Choroid plexus epithelial cell (primary cell): ENCODE data around the gene KCNJ10.

ENCODE experiments used
- DNase-seq: peaks from one replicate; pipeline ENCODE4 v3.0.0-alpha.2; 2010; ENCODE audit warnings: low read depth
- H3K4me3 ChIP-seq: 2 replicates; pipeline ENCODE4 v1.5.1; 2011; ENCODE audit warnings: low read depth, mild to moderate bottlenecking, control low read depth, low read length, moderate library complexity
- TF ChIP-seq, protein P1 (sequence below): conservative IDR thresholded peaks from 2 replicates; pipeline ENCODE4 v1.5.1; 2011; ENCODE audit warnings: low read depth, mild to moderate bottlenecking, control low read depth, inconsistent platforms, low read length, moderate library complexity

The KCNJ10 gene

DNA sequence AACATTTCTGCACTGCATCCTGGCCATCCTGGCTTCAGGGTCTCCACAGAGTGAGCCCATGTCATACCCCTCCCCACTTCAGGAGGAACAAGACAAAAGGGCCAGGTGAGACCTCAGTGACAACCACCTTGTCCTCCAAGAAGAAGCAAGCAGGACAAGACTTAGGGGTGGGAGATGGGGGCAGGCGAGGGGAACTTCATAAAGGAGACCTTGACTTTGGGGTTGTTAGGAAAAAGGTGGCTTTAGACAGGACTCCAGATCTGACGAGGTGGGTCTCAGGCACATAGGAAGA, 91.9 kb downstream of the KCNJ10 start:
- DNase-seq = no peak
- TF ChIP-seq, protein P1, sequence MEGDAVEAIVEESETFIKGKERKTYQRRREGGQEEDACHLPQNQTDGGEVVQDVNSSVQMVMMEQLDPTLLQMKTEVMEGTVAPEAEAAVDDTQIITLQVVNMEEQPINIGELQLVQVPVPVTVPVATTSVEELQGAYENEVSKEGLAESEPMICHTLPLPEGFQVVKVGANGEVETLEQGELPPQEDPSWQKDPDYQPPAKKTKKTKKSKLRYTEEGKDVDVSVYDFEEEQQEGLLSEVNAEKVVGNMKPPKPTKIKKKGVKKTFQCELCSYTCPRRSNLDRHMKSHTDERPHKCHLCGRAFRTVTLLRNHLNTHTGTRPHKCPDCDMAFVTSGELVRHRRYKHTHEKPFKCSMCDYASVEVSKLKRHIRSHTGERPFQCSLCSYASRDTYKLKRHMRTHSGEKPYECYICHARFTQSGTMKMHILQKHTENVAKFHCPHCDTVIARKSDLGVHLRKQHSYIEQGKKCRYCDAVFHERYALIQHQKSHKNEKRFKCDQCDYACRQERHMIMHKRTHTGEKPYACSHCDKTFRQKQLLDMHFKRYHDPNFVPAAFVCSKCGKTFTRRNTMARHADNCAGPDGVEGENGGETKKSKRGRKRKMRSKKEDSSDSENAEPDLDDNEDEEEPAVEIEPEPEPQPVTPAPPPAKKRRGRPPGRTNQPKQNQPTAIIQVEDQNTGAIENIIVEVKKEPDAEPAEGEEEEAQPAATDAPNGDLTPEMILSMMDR = no peak
- H3K4me3 ChIP-seq = no peak overlapping the region

DNA sequence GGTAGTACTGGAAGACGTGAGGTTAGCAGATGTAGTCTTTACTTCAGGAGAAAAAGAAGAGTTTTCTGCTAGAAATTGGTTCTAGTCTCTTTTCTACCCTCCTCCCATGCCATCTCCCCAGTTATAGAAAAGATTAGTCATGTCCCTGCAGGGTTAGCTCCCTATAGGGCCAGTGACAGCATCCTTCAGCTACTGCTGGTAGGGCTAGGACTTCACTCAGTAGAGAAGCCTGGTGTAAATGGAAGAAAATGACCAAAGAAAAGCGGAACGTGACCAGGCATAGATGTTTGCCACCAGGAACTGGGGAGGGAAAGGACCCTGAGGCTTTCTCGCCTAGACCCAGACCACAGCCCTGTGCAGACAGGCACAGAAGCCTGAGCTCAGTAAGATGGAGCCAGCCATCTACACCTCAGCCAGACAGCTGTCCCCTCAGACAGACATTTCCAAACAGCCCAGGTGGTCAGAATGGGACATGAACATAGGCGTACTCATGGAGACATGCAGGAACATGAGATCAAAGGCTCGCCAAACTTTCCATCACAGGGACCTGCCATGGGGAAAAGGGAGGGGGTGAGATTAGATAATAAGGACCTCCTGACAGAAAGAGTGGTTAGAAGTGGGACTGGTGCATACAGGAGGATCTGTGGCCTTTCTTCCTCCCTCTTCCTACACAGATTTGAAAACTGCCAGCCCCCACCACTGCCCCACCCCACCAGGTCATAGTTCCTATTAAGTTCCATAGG, 92.4 kb downstream of the KCNJ10 start:
- no peak for DNase-seq
- TF ChIP-seq, protein P1 = no peak
- H3K4me3 ChIP-seq = no peak overlapping the region

DNA sequence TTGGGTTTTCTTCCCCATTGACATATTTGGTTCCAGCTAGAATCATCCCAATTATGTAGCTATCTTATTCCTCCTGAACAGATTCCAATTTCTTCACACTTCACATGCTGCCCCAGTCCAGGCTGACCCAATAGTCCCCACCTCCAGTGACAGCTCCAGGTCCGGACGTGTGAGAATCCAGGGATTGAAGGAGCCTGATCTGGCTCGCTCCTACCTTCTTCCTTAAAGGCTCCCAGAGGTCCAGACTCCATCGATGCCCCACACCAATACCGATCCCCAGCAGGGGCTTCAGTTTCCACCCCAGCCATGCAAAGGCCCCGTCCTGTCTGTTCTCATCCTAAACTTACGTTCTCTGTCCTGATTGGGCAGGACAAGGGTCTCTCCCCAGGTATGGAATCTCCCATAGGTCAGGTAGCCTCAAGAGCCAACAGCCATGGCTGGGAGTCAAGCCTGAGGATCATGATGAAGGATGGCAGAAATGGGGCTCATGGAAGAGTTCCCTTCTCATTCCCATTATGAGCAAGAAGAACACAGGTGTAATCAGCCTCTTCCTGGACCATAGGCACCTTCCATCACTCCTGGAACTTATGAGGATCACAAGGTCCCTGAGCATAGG, 95.5 kb downstream of the KCNJ10 start:
- no peak for DNase-seq
- H3K4me3 ChIP-seq = no peak overlapping the region
- TF ChIP-seq, protein P1 = no peak

DNA sequence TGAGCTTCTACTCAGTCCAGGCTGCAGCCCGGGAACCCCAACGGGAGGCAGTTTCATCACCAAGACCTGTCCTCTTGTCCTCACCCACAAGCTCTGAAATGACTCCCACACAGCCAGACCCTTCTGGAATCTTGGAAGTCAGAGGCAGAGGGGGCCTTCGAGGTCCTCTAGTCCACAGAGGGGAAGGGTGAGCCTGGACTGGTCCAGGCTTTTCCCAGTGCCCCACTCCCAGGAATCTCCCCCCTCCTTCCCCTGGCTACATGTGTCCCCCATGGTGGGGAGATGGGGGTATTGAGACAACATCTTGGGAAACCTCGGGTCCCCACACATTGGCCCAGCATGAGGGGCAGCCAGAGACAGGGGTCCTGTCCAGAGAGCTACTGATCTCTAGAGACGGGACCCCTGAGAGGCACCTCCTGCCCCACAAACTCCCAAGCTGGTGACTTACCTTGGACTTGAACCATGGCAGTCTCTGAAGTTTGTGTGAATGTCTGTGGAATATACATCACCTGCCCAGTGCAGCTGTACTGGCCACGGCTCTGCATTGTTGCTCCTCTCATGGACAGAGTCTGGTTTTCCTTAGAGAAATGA, 96.5 kb downstream of the KCNJ10 start:
- DNase-seq = no peak
- TF ChIP-seq, protein P1 = no peak
- no peak overlapping the region for H3K4me3 ChIP-seq

DNA sequence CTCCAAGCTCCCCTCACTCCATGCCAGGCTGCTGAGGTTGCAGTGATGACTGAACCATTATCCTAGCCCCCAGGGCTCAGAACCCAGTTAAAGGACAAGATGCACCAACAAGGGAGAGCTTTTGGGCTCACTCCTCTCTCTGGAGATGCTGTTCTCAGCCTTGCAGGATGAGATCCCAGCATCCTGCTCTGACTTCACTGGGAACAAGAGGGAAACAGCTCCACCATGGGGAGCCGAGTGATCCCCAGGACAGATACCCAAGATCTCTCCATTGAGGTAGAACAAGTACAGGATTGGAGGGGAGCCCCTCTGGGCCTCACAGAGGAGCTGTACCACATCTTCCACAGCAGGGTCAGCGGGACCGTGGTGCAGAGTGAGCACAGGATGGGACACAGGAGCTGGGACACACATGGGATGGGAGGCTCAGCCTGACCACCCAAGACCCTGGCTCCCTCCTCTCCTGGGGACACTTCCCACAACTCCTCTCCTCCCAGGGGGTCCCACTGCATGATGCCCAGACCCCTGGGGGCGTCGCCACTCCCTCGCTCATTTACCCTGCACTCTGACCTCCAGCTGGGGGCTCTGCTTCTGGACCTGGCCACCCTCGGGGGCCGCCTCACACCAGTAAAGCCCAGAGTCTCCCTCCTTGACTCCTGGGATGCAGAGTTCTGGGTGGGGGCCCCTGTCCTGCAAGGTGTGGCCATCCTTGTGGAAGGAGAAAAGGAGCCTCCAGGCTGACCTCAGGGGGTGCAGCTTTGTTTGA, 97.3 kb downstream of the KCNJ10 start:
- H3K4me3 ChIP-seq = no peak overlapping the region
- no peak for DNase-seq
- TF ChIP-seq, protein P1 = no peak

DNA sequence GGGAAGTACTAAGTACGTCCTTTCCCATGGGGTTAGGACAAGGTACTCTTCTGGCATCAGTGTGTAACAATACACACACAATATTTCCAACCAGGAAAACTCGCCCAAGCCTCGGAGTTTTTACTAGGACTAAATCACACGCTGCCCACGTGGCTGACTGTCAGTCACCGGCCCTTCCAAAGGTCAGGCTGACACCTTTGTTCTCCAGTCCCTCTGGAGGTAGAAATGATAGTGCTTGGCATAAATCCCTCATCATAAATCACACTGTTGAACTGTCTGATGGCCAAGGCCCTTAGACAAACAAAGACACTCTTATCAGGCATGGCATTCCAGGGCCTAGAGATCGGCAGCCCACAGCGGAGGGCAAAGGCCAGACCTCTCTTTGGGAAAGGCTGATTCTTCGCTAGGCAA, 99.0 kb downstream of the KCNJ10 start:
- DNase-seq = no peak
- TF ChIP-seq, protein P1 = no peak
- no peak overlapping the region for H3K4me3 ChIP-seq
